Embryonic facial prominence (tissue), 1 donor: Measurements from ENCODE around the gene KISS1R.

Experiments used
- DNase-seq: peaks from one replicate; pipeline ENCODE4 v3.0.0-alpha.2; 2016; ENCODE audit errors: extremely low spot score

KISS1R gene

GRCh38 chr19:938233-938923, 21.2 kb downstream of the KISS1R start:
- DNase-seq: no peak

GRCh38 chr19:939439-939838, 22.3 kb downstream of the KISS1R start:
- DNase-seq: no peak

- no peak for DNase-seq
Observed at GRCh38 chr19:939922-940321, 22.8 kb downstream of the KISS1R start.

- DNase-seq: no peak
Observed at GRCh38 chr19:940591-941291, 23.6 kb downstream of the KISS1R start.

GRCh38 chr19:941292-942132, 24.4 kb downstream of the KISS1R start:
- no peak for DNase-seq

- DNase-seq: no peak
Observed at GRCh38 chr19:942133-942645, 25.1 kb downstream of the KISS1R start.

GRCh38 chr19:943551-944170, 26.5 kb downstream of the KISS1R start:
- DNase-seq: no peak

GRCh38 chr19:944171-944567, 27.0 kb downstream of the KISS1R start:
- DNase-seq: no peak

GRCh38 chr19:944663-945241, 27.6 kb downstream of the KISS1R start:
- no peak for DNase-seq

GRCh38 chr19:945401-946252, 28.5 kb downstream of the KISS1R start:
- DNase-seq: no peak

GRCh38 chr19:947090-947706, 30.1 kb downstream of the KISS1R start:
- no peak for DNase-seq

GRCh38 chr19:947707-948539, 30.8 kb downstream of the KISS1R start:
- no peak for DNase-seq

- DNase-seq: no peak
Observed at GRCh38 chr19:948842-949496, 31.8 kb downstream of the KISS1R start.

- DNase-seq: no peak
Observed at GRCh38 chr19:950352-951066, 33.4 kb downstream of the KISS1R start.

GRCh38 chr19:952049-952679, 35.0 kb downstream of the KISS1R start:
- DNase-seq: no peak

GRCh38 chr19:952680-953444, 35.7 kb downstream of the KISS1R start:
- no peak for DNase-seq
